Spleen (tissue), 11 donors: ENCODE results near the gene PRSS56. TPM values are rescaled to one million over a fixed set of nuclear protein-coding genes. Genes with fewer than 3 reads are reported as not detected.

ENCODE experiments used
- DNase-seq: peaks from one replicate; pipeline ENCODE4 v3.0.0-alpha.2; 2020
- H3K27ac ChIP-seq, 8 donors: fragments of 200-600 bp; sonication (generic) in 7 of 8; 1 replicate in 4 of 8; 2 replicates in 4 of 8; pipeline versions ENCODE4 v1.5.0 to v1.8.0; 2016 to 2021; ENCODE audit warnings: inconsistent platforms in 4 of 8, mild to moderate bottlenecking in 4 of 8, moderate library complexity in 1 of 8
- H3K27me3 ChIP-seq, 7 donors: fragments of 200-600 bp; sonication (generic) in 6 of 7; replicated peaks in 1 of 7; 1 replicate in 4 of 7; 2 replicates in 3 of 7; pipeline versions ENCODE4 v1.5.0 to v1.8.0; 2016 to 2021; ENCODE audit warnings: inconsistent platforms in 3 of 7, mild to moderate bottlenecking in 1 of 7
- H3K36me3 ChIP-seq, 6 donors: fragments of 200-600 bp; sonication (generic) in 5 of 6; 1 replicate in 4 of 6; 2 replicates in 2 of 6; pipeline versions ENCODE4 v1.5.0 to v1.8.0; 2016 to 2021; ENCODE audit warnings: inconsistent platforms in 2 of 6
- H3K4me1 ChIP-seq, 6 donors: fragments of 200-600 bp; sonication (generic) in 5 of 6; 1 replicate in 3 of 6; 2 replicates in 3 of 6; pipeline versions ENCODE4 v1.5.0 to v1.8.0; 2016 to 2021; ENCODE audit warnings: inconsistent platforms in 3 of 6
- H3K4me3 ChIP-seq, 8 donors: fragments of 200-600 bp; sonication (generic) in 7 of 8; 1 replicate in 4 of 8; 2 replicates in 4 of 8; pipeline versions ENCODE4 v1.5.0 to v1.8.0; 2016 to 2021; ENCODE audit warnings: inconsistent platforms in 4 of 8, mild to moderate bottlenecking in 4 of 8, moderate library complexity in 2 of 8
- H3K9me3 ChIP-seq, 8 donors: fragments of 200-600 bp; sonication (generic) in 7 of 8; 1 replicate in 4 of 8; 2 replicates in 4 of 8; pipeline versions ENCODE4 v1.5.0 to v1.8.0; 2016 to 2021; ENCODE audit warnings: inconsistent platforms in 4 of 8
- POLR2A ChIP-seq, 3 donors: fragments of 450-650 bp; IDR thresholded peaks; one replicate each; pipeline ENCODE4 v1.5.1; 2017; ENCODE audit warnings: antibody characterized with exemption in 3 of 3, mild to moderate bottlenecking in 1 of 3
- POLR2AphosphoS5 ChIP-seq, 3 donors: sonication (generic); formaldehyde crosslinking; IDR thresholded peaks; one replicate each; pipeline ENCODE4 v1.5.1; 2017; ENCODE audit warnings: antibody characterized with exemption in 3 of 3
- WGBS, 5 donors: extraction: QIAGEN DNeasy Blood & Tissue Kit in 3 of 5; methylation state at CpG; one replicate each; pipeline versions ENCODE4 v1.1.5 to v1.1.7; 2013 to 2018; 5-methylcytosine and 5-hydroxymethylcytosine counted together
- intact Hi-C: fragments of 100-400 bp; cut with DNase I; formaldehyde crosslinking; loops from one replicate; pipeline ENCODE4 v1.15.0; 2023; ENCODE audit warnings: low total_unique reads
- polyA plus RNA-seq, 3 donors: library from polyadenylated mRNA; stranded (reverse); fragments of 200-250 nt; gene quantifications; one replicate each; pipeline ENCODE4 v1.2.1, GENCODE V29; 2013
- total RNA-seq, 7 donors: library from RNA; depleted of rRNA in 3 of 7; stranded (reverse); fragments of >200 nt in 3 of 7; fragmentation: NEBNext Ultra II Directional in 4 of 7; extraction: Animal tissue kit (Norgen Biotek cat#: 25700) in 4 of 7; gene quantifications; one replicate each; pipeline versions ENCODE4 v1.1.0 to v1.2.1, GENCODE V29; 2016 to 2021
- TF ChIP-seq, protein P1 (sequence below), 11 experiments: fragments of 200-600 bp in 7 of 11; fragments of 450-650 bp in 4 of 11; sonication (generic) in 4 of 11; IDR thresholded peaks in 8 of 11; conservative IDR thresholded peaks in 3 of 11; 1 replicate in 7 of 11; 2 replicates in 4 of 11; pipeline versions ENCODE4 v1.4.0 to v1.8.0; 2016 to 2021; ENCODE audit warnings: antibody characterized with exemption in 11 of 11, inconsistent platforms in 4 of 11, mild to moderate bottlenecking in 1 of 11
- donor health status: healthy with polysubstance abuse.
- donor health status: DM: no; HTN: no; CAD: no; lungs with moderate emphysema.
- donor health status: DM: no; HTN: no; CAD: no.
- donor health status: Bipolar disorder and iron deficiency.
- donor health status: healthy.
- donor health status: DM: no; HTN: no; CAD: no.
- donor health status: DM: yes; HTN: yes; CAD: no.

Gene PRSS56
- total and polyA plus RNA-seq, 10 donors = 0.04 to 0.13 TPM; not detected in 8

- H3K36me3 ChIP-seq = peaks cover 5 to 100% (median 68%) of the 10 kb centered on the region in 6 donors
- no peaks in the 10 kb centered on the region for H3K9me3 ChIP-seq
- H3K4me1 ChIP-seq = no peaks in the 10 kb centered on the region
- intact Hi-C loops = no loop called here
- H3K4me3 ChIP-seq = no peak overlapping the region
- TF ChIP-seq, protein P1, sequence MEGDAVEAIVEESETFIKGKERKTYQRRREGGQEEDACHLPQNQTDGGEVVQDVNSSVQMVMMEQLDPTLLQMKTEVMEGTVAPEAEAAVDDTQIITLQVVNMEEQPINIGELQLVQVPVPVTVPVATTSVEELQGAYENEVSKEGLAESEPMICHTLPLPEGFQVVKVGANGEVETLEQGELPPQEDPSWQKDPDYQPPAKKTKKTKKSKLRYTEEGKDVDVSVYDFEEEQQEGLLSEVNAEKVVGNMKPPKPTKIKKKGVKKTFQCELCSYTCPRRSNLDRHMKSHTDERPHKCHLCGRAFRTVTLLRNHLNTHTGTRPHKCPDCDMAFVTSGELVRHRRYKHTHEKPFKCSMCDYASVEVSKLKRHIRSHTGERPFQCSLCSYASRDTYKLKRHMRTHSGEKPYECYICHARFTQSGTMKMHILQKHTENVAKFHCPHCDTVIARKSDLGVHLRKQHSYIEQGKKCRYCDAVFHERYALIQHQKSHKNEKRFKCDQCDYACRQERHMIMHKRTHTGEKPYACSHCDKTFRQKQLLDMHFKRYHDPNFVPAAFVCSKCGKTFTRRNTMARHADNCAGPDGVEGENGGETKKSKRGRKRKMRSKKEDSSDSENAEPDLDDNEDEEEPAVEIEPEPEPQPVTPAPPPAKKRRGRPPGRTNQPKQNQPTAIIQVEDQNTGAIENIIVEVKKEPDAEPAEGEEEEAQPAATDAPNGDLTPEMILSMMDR (IDR thresholded peaks at IDR 0.05 in 8 of 11, conservative IDR thresholded peaks at IDR 0.05 in 3 of 11) = no peak
- no peak for TF ChIP-seq POLR2AphosphoS5 (IDR thresholded peaks at IDR 0.05)
- TF ChIP-seq POLR2A (IDR thresholded peaks at IDR 0.05) = no peak
- no peak overlapping the region for H3K27ac ChIP-seq
- no peak for DNase-seq
- no peaks in the 10 kb centered on the region for H3K27me3 ChIP-seq
Measured at GRCh38 chr2:232573042-232573441, 52.9 kb downstream of the PRSS56 start.

DNA sequence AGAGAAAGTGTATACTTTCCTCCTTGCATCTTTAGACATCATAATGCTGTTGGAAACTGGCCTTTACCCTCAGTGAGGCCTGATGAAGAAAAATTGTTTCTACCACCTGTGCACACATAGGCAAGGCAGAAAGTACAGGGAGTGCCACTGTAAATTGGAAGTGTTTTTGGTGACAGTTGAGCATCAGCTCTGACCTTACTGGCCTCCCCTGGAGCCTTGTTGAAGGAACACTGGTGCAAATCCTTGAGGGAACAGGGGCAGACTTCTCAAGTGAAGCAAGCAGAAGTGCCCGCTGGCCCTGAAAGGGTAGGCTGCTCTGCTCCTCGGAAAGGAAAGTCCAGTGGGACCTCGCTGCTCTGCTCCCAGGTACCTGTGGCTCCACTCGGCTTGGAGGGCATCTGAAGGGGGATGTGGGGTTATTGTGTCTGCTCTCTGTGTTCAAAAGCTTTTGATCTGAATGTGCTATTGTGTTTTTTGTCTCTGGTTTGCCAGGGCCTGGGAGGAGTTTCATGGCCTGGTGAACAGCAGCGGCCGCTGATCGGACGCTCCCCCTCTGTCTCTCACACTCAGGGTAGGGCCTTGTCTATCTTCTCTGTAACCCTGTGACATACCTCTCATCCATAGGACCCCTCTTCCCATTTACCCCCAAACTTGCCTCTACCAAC is 53.7 kb downstream of the PRSS56 start:
- Histone ChIP-seq H3K27me3 (no peaks in the 10 kb centered on the region), H3K4me3 (no peak overlapping the region), H3K27ac (no peak overlapping the region), H3K9me3 (no peaks in the 10 kb centered on the region), H3K4me1 (no peaks in the 10 kb centered on the region), H3K36me3 (peaks cover 0 to 100% (median 60%) of the 10 kb centered on the region in 6 donors)
- 96 to 99% (median 97%) methylated on average over 8 of the region's 8 CpGs for WGBS, 5 donors
- intact Hi-C loops = no loop called here
- DNase-seq = no peak
- TF ChIP-seq, protein P1 (IDR thresholded peaks at IDR 0.05 in 8 of 11, conservative IDR thresholded peaks at IDR 0.05 in 3 of 11) = no peak
- no peak for TF ChIP-seq POLR2A (IDR thresholded peaks at IDR 0.05)
- TF ChIP-seq POLR2AphosphoS5 (IDR thresholded peaks at IDR 0.05) = no peak

DNA sequence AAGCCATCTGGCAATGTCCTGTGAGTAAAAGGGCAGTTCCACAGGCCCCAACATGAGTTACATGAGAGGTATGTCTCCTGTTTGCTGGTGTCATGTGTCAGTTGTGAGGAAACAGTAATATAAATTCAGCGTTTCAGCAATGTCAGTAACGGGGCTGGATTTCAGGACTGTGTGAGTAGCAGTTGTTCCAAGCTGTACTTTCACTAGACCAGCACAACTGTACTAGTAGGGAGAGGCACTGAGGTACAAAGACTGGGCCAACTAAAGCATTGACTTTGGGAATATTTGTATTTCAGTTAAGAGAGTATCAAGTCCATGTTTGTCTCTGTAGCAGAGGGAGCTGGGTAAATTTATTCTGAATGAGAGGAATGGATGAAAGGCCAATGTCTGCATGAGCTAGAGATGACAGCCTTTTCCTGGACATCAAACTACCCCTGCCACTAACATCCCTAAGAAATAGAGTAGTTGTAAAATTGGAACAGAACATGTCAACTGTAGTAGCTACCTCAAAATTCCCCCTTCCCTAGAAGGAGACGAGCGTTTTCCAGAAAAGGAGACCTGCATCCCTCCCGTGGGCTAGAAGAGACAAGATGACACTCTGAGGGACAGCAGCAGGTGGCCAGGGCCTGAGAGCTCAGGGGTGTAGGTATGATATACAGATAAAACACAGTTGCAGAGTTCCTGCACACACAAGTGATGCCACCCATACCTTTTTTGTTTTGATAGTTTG is 54.7 kb downstream of the PRSS56 start:
- Histone ChIP-seq H3K36me3 (peaks cover 0 to 97% (median 53%) of the 10 kb centered on the region in 6 donors), H3K27ac (no peak overlapping the region), H3K4me1 (no peaks in the 10 kb centered on the region), H3K4me3 (no peak overlapping the region), H3K27me3 (no peaks in the 10 kb centered on the region), H3K9me3 (no peaks in the 10 kb centered on the region)
- intact Hi-C loops = no loop called here
- TF ChIP-seq POLR2A (IDR thresholded peaks at IDR 0.05) (no peak), POLR2AphosphoS5 (IDR thresholded peaks at IDR 0.05) (no peak)
- TF ChIP-seq, protein P1 (IDR thresholded peaks at IDR 0.05 in 8 of 11, conservative IDR thresholded peaks at IDR 0.05 in 3 of 11) = no peak
- WGBS, 5 donors = 90 to 97% (median 93%) methylated on average over 5 of the region's 5 CpGs
- DNase-seq = no peak

Other genes with a start within 250 kb of the PRSS56 start
- not detected for gene ALPP, start 141.6 kb upstream of the PRSS56 start, total RNA-seq
- not detected for gene ALPP, start 141.6 kb upstream of the PRSS56 start, polyA plus RNA-seq
- gene ALPG, start 113.5 kb upstream of the PRSS56 start, total RNA-seq = not detected
- not detected for gene ALPG, start 113.5 kb upstream of the PRSS56 start, polyA plus RNA-seq
- not detected for gene ALPI, start 64.2 kb upstream of the PRSS56 start, total RNA-seq
- gene ALPI, start 64.2 kb upstream of the PRSS56 start, polyA plus RNA-seq = not detected
- gene ECEL1, start 32.6 kb upstream of the PRSS56 start, total RNA-seq = 10 to 100 TPM in 2 of 7 donors, under 1 TPM in 3, not detected in 2; 0.17 to 23.1 (median 0.34) TPM
- gene ECEL1, start 32.6 kb upstream of the PRSS56 start, polyA plus RNA-seq = 1 to 10 TPM in 1 of 3 donors, under 1 TPM in 2; 0.10 to 1.6 (median 0.30) TPM
- gene CHRND, start 5.8 kb downstream of the PRSS56 start, total RNA-seq = under 1 TPM in 1 of 7 donors, not detected in 6; 0.32 TPM
- gene CHRND, start 5.8 kb downstream of the PRSS56 start, polyA plus RNA-seq = not detected
- not detected for gene CHRNG, start 19.3 kb downstream of the PRSS56 start, total RNA-seq
- gene CHRNG, start 19.3 kb downstream of the PRSS56 start, polyA plus RNA-seq = under 1 TPM in 1 of 3 donors, not detected in 2; 0.06 TPM
- 10 to 100 TPM in 3 of 7 donors, 1 to 10 TPM in 4; 5.1 to 13.5 (median 9.9) TPM for gene TIGD1, start 30.2 kb downstream of the PRSS56 start, total RNA-seq
- 1 to 10 TPM; 4.4 to 8.3 (median 6.0) TPM for gene TIGD1, start 30.2 kb downstream of the PRSS56 start, polyA plus RNA-seq
- 10 to 100 TPM; 39.8 to 61.1 (median 49.0) TPM for gene EIF4E2, start 30.3 kb downstream of the PRSS56 start, total RNA-seq
- 10 to 100 TPM; 29.3 to 42.9 (median 41.4) TPM for gene EIF4E2, start 30.3 kb downstream of the PRSS56 start, polyA plus RNA-seq
- gene EFHD1, start 113.2 kb downstream of the PRSS56 start, total RNA-seq = 10 to 100 TPM; 19.8 to 96.2 (median 46.6) TPM
- 10 to 100 TPM; 13.6 to 50.5 (median 19.2) TPM for gene EFHD1, start 113.2 kb downstream of the PRSS56 start, polyA plus RNA-seq
- gene GIGYF2, start 176.9 kb downstream of the PRSS56 start, total RNA-seq = 100 to 1,000 TPM in 3 of 7 donors, 10 to 100 TPM in 4; 73.0 to 116 (median 100.0) TPM
- gene GIGYF2, start 176.9 kb downstream of the PRSS56 start, polyA plus RNA-seq = 10 to 100 TPM in 1 of 3 donors, 1 to 10 TPM in 2; 7.3 to 18.5 (median 9.2) TPM